Thymus (tissue), 11 donors: Measurements from ENCODE around the gene ECHS1. TPM values are rescaled to one million over a fixed set of nuclear protein-coding genes. Genes with fewer than 3 reads are reported as not detected.

Experiments used
- DNase-seq, 9 donors: peaks; one replicate each; pipeline ENCODE4 v3.0.0-alpha.2; 2013; ENCODE audit warnings: low spot score in 9 of 9, low read depth in 6 of 9, missing footprints in 1 of 9
- H3K27ac ChIP-seq, 2 donors: one replicate each; pipeline ENCODE4 v1.5.1; 2013; ENCODE audit warnings: control low read depth in 1 of 2, low read depth in 1 of 2, low read length in 1 of 2, mild to moderate bottlenecking in 1 of 2, moderate library complexity in 1 of 2
- H3K27me3 ChIP-seq, 2 donors: one replicate each; pipeline ENCODE4 v1.5.1; 2013; ENCODE audit warnings: low read length in 1 of 2; ENCODE audit not compliant: control insufficient read depth in 2 of 2, insufficient read depth in 1 of 2
- H3K36me3 ChIP-seq, 2 donors: one replicate each; pipeline ENCODE4 v1.5.1; 2013; ENCODE audit warnings: low read length in 1 of 2, mild to moderate bottlenecking in 1 of 2, moderate library complexity in 1 of 2; ENCODE audit not compliant: control insufficient read depth in 2 of 2, insufficient read depth in 2 of 2
- H3K4me1 ChIP-seq, 2 donors: one replicate each; pipeline ENCODE4 v1.5.1; 2013; ENCODE audit warnings: low read length in 2 of 2; ENCODE audit not compliant: control insufficient read depth in 2 of 2, insufficient read depth in 2 of 2
- H3K4me3 ChIP-seq, 2 donors: one replicate each; pipeline ENCODE4 v1.5.1; 2013; ENCODE audit warnings: low read length in 2 of 2, control low read depth in 1 of 2, mild to moderate bottlenecking in 1 of 2
- H3K9me3 ChIP-seq, 2 donors: one replicate each; pipeline ENCODE4 v1.5.1; 2013; ENCODE audit warnings: low read length in 1 of 2, mild to moderate bottlenecking in 1 of 2; ENCODE audit not compliant: control insufficient read depth in 2 of 2, insufficient read depth in 1 of 2
- WGBS: extraction: QIAGEN DNeasy Blood & Tissue Kit; methylation state at CpG from one replicate; pipeline ENCODE4 v1.1.7; 2013; 5-methylcytosine and 5-hydroxymethylcytosine counted together
- polyA plus RNA-seq: library from polyadenylated mRNA; stranded (reverse); fragments of 200-250 nt; gene quantifications from one replicate; pipeline ENCODE4 v1.2.3, GENCODE V29; 2013
- total RNA-seq: library from RNA; stranded (reverse); fragments of 120-200 nt; gene quantifications from one replicate; pipeline ENCODE4 v1.2.4, GENCODE V29; 2013
- donor health status: healthy.

ECHS1 gene
- total and polyA plus RNA-seq, 2 donors, result 39.8 to 54.9 TPM

DNA sequence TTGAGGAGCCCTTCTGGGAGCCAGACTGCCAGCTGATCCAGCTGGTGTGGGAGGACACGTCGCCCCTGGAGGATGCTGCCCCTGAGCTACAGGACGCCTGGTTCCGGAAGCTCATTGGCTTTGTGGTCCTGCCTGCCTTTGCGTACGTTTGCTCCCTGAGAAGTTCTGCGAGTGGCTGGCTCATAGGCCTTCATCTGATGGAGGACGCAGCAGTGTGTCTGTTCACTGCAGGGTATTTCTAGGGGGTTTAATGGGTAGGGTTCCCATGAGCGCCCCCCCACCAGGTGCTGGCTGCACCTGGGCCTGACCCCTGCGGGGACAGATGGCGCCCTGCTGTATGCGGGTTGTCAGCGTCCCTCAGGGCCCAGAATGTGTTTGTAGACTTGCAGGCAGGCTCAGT lies 10.9 kb upstream of the ECHS1 start:
- peaks cover under 1 to 11% of the 10 kb centered on the region in 2 donors for H3K4me1 ChIP-seq
- 96% methylated on average over 13 of the region's 13 CpGs for WGBS
- H3K27ac ChIP-seq, result no peak overlapping the region
- peaks cover 10 to 20% of the 10 kb centered on the region in 2 donors for H3K27me3 ChIP-seq
- H3K36me3 ChIP-seq, result no peaks in the 10 kb centered on the region
- no peak for DNase-seq
- no peak overlapping the region for H3K4me3 ChIP-seq
- no peaks in the 10 kb centered on the region for H3K9me3 ChIP-seq

DNA sequence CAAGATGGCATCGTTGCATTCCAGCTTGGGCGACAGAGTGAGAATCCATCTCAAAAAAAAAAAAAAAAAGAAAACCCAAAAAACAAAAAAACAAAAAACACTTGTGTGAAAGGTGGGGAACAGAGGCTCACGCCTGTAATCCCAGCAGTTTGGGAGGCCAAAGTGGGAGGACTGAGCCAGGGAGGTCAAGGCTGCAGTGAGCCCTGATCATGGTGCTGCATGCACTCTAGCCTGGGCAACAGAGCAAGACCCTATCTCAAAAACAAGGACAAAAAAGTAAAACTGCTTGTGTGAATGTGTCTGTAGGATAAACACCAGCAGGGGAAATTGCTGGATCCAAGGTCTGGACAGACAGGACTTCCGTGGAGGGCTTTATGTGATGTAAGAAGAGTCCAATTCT lies 10.4 kb upstream of the ECHS1 start:
- WGBS, result 97% methylated on average over 4 of the region's 4 CpGs
- Histone ChIP-seq H3K27ac (no peak overlapping the region), H3K9me3 (no peaks in the 10 kb centered on the region), H3K4me1 (peaks cover 0 to 6% of the 10 kb centered on the region in 2 donors), H3K4me3 (no peak overlapping the region), H3K36me3 (no peaks in the 10 kb centered on the region), H3K27me3 (peaks cover 10 to 22% of the 10 kb centered on the region in 2 donors)
- no peak for DNase-seq

DNA sequence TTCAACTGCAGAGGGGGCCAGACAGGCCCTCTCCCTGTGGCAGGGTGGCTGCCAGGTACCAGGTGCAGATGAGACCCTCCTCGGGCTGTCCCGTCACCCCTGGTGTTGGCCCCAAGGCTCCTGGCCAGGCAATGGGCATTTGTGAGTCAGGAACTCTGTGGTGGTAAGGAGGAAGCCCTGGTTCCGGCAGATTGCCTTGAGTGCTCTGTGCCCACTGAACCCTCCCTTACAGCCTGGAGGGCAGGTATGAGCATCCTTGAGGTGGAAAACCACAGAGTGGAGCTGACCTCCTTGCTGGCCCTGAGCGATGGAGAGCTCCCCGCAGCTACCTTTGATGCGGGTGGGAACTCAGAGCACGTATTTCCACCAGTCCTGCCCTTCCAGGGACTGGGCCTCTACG lies 7.9 kb upstream of the ECHS1 start:
- H3K27me3 ChIP-seq, result peaks cover 10 to 43% of the 10 kb centered on the region in 2 donors
- peaks cover 3 to 11% of the 10 kb centered on the region in 2 donors for H3K4me1 ChIP-seq
- DNase-seq, result no peak
- no peaks in the 10 kb centered on the region for H3K9me3 ChIP-seq
- 15% methylated on average over 8 of the region's 8 CpGs for WGBS
- H3K4me3 ChIP-seq, result no peak overlapping the region
- no peaks in the 10 kb centered on the region for H3K36me3 ChIP-seq
- H3K27ac ChIP-seq, result no peak overlapping the region

DNA sequence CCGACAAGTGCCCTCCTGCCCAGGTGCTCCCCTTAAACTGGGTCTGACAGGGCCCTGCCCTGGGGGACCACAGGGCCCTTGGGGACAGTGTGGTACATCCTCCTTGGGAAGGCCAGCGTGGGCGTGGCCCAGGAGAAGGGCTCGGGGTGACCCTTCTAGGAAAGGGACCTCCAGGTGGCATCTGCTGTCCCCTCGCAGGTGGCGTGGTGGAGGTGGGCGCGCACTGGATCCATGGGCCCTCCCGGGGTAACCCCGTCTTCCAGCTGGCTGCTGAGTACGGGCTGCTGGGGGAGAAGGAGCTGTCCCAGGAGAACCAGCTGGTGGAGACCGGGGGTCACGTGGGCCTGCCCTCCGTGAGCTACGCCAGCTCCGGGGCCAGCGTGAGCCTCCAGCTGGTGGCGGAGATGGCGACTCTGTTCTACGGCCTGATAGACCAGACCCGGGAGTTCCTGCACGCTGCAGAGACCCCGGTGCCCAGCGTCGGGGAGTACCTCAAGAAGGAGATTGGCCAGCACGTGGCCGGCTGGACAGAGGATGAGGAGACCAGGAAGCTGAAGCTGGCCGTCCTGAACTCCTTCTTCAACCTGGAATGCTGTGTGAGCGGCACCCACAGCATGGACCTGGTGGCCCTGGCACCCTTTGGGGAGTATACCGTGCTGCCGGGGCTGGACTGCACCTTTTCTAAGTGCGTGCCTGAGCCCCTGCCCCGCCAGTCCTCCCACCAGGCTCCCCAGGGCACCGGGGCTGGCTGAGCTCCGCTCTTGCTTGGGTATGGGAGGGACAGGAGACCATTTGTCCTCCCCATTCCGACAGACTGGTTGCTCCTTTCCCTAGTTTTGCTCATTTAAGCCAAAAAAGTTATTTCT lies 6.9 kb upstream of the ECHS1 start:
- H3K4me3 ChIP-seq, result peak overlapping the region; percentile 26 to 75
- DNase-seq, result no peak
- H3K9me3 ChIP-seq, result no peaks in the 10 kb centered on the region
- peak overlapping the region in 1 of 2 donors; percentile 21 for H3K27ac ChIP-seq
- 96% methylated on average over 36 of the region's 36 CpGs for WGBS
- H3K36me3 ChIP-seq, result no peaks in the 10 kb centered on the region
- H3K4me1 ChIP-seq, result peaks cover 3 to 11% of the 10 kb centered on the region in 2 donors
- H3K27me3 ChIP-seq, result peaks cover 10 to 49% of the 10 kb centered on the region in 2 donors

DNA sequence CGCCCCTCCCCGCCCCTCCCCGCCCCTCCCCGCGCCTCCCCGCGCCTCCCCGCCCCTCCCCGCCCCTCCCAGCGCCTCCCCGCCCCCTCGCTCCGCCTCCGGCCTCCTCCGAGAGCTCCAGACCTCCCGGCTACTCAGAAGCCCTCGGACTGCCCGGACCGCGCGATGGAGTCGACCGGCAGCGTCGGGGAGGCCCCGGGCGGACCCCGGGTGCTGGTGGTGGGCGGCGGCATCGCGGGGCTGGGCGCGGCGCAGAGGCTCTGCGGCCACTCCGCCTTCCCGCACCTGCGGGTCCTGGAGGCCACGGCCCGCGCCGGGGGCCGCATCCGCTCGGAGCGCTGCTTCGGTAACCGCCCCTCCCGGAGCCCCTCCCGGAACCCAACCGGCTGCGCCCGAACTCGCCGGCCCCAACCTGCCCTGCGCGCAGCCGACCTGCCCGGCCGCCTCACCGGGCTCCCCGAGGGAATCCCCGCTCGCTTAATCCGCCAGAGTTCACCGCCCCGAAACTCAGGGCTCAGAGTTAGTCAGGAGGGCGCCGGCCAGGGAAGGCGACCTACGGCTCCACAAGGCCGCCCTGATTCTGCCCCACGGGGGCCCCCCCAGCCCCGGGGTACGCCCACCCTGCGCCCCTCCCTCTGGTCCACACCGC lies 6.1 kb upstream of the ECHS1 start, which contains the start of gene PAOX:
Gene PAOX (plus strand): TSS at position 111 of the 649 bp plus-strand sequence. CDS start 55 bp downstream, at position 166.
- DNase-seq, result peak in 3 of 9 donors; percentile 27 to 47 (median 37)
- 9% methylated on average over 65 of the region's 78 CpGs for WGBS
- Histone ChIP-seq H3K4me1 (peaks cover 3 to 11% of the 10 kb centered on the region in 2 donors), H3K36me3 (no peaks in the 10 kb centered on the region), H3K9me3 (no peaks in the 10 kb centered on the region), H3K27ac (peak within 1 kb of the TSS in 1 of 2 donors; percentile 62), H3K4me3 (peak within 1 kb of the TSS; percentile 56 to 75), H3K27me3 (peaks cover 10 to 51% of the 10 kb centered on the region in 2 donors)

GRCh38 chr10:133378251-133379096 lies 5.3 kb upstream of the ECHS1 start:
- H3K27ac ChIP-seq, result peak overlapping the region in 1 of 2 donors; percentile 53
- H3K4me3 ChIP-seq, result peak overlapping the region; percentile 56 to 75
- H3K9me3 ChIP-seq, result no peaks in the 10 kb centered on the region
- H3K36me3 ChIP-seq, result no peaks in the 10 kb centered on the region
- peaks cover 10 to 51% of the 10 kb centered on the region in 2 donors for H3K27me3 ChIP-seq
- under 1% methylated on average over 82 of the region's 90 CpGs for WGBS
- DNase-seq, result peak in 5 of 9 donors; percentile 41 to 74 (median 47)
- H3K4me1 ChIP-seq, result peaks cover 3 to 15% of the 10 kb centered on the region in 2 donors

- H3K27me3 ChIP-seq, result peaks cover 10 to 51% of the 10 kb centered on the region in 2 donors
- H3K9me3 ChIP-seq, result no peaks in the 10 kb centered on the region
- no peaks in the 10 kb centered on the region for H3K36me3 ChIP-seq
- no peak for DNase-seq
- peaks cover 3 to 15% of the 10 kb centered on the region in 2 donors for H3K4me1 ChIP-seq
- H3K27ac ChIP-seq, result peak overlapping the region in 1 of 2 donors; percentile 53
- WGBS, result 44% methylated on average over 20 of the region's 20 CpGs
- H3K4me3 ChIP-seq, result peak overlapping the region; percentile 56 to 75
Observed at GRCh38 chr10:133377818-133378250, 4.7 kb upstream of the ECHS1 start.

DNA sequence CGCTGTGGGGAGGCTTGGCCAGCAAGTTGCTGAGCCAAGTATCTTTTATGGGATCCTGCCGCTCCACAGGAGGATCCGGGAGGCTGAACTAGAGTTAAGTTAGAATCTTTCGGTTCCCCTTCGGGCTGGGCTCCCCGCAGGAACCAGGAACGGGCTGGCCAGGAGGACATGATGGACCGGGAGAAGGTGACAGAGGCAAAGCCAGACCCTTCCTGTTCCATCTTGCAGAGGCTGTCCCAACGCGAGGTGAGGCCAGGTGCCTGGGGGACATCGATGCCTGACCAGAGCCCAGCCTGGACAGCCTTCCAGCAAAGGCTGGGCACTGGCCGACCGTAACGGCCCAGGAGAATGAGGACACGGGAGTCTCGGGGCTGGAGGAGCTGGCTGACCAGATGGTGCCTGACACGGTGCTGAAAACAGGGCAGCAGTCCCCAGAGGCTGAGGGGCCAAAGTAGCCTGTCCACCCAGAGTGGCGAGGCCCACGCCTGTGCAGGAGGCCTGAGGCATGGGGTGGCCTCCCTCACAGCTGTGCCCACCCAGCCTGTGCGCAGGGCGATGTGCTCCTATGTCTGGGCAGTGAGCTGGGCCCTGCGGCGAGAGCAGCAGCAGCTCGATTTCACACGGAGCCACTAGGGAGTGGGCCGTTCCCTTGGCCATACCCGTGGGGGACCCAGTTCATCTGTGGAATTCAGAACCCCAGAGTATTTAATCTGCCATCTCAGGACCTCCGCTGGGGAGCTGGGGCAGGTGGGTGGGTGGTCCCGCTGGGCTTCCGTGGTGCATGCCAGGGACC lies 4.1 kb upstream of the ECHS1 start:
- WGBS, result 97% methylated on average over 30 of the region's 30 CpGs
- DNase-seq, result no peak

More for the DNA sequence above, 4.1 kb upstream of the ECHS1 start:
- Histone ChIP-seq H3K9me3 (no peaks in the 10 kb centered on the region), H3K4me3 (no peak overlapping the region), H3K27me3 (peaks cover 10 to 51% of the 10 kb centered on the region in 2 donors), H3K27ac (no peak overlapping the region), H3K36me3 (no peaks in the 10 kb centered on the region), H3K4me1 (peaks cover 6 to 15% of the 10 kb centered on the region in 2 donors)
